Suppressor macrophage treated with lipopolysaccharide for 4 hours (primary cell): ENCODE results near the gene MTUS2.

Source experiments
- DNase-seq: peaks from one replicate; pipeline ENCODE4 v3.0.0-alpha.2; 2020

Gene MTUS2

GRCh38 chr13:29266261-29266660, 446.1 kb downstream of the MTUS2 start:
- no peak for DNase-seq

DNA sequence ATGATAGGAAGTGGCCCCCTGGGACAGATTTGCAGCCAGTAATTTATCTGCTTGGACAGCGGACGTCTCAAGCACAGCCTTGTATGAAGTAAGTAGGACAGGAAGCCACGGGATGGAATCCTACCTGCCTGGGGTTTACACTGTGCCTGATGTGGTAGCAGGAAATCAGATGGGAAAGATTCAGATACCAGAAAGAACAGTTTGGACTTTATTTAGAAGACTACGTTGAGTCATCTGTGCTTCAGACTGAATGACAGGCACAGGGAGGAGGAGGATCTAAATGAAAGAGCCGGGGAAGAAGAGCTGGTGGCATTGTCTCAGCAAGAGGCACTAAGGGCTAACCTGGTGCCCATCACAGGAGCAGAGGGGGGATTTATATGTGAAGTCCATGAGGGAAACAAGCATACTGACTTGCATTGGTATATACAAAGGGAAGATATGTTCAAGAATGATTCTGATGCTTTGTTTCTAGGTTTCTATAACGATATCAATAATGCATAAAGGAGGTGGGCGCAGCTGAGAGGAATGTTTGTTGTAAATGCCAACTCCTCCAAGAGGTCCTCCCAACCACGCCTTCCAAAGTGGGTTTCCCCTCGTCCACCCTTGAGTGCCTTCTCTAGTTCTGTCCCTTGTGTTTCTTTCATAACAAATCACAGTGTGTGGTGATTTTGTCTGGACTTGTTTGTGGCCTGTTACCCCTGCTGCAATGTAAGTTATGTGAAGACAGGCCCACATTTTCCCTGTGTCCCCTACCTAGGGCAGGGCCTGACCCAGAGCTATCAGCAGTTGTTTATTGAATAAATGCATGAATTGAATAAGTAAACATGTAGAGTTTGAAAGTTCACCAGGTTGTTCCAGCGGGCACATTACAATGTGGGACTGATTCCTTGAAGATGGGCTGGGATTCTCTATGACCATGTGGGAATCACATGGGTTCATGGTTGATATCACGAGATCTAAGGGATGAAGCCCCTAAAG, 446.9 kb downstream of the MTUS2 start:
- DNase-seq: no peak

DNA sequence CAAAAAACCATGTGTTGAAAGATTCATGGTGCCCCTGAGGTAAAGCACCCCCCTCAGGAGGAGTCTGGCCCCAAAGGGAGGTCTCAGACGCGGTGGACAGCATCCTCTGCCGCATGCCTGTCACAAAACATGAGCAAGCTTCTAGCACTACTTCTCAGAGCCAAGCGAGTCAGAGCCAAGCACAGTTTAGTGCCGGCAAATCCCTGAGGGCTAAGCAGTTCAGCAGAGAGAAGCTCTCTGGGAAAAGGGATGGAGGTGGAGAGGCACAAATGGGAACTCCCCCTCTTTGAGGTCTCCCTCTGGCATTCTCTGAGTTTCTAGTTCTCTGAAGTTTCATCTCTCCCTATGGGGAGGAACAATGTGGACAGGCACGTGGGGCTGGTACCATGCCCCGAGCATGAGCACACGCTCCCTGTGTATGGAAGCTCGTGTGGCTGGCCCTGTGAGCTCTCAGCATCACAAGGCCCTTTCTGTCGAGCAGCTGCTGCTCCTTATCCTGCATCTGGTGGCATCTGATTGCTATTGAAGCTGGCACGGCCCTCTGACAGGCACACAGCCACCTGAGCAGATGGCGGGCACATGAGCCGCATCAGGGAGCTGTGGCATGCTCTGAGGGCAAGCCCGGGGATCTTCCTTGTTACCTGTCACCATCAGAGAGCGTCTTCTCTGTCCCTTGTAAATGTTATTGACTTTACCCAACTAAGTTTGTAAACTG, 450.3 kb downstream of the MTUS2 start:
- DNase-seq: no peak

DNA sequence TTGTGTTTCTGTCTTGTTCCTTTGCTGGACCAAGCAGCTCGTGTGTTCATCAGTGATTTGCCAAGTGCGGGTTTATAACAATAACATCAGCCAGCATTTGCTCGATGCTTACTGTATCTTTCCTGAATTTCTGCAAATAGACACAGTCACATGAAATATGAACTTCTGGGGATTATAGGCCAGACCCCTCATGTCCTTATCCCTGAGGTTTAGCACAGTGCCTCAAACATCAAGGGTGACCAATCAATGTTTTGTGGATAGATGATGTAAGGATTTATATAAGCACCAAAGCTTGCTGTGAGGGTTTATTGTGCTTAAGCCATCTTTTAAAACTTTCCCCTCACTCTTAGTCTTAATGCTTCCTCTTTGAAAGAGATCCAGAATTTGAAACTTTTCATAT, 451.5 kb downstream of the MTUS2 start:
- DNase-seq: no peak

DNA sequence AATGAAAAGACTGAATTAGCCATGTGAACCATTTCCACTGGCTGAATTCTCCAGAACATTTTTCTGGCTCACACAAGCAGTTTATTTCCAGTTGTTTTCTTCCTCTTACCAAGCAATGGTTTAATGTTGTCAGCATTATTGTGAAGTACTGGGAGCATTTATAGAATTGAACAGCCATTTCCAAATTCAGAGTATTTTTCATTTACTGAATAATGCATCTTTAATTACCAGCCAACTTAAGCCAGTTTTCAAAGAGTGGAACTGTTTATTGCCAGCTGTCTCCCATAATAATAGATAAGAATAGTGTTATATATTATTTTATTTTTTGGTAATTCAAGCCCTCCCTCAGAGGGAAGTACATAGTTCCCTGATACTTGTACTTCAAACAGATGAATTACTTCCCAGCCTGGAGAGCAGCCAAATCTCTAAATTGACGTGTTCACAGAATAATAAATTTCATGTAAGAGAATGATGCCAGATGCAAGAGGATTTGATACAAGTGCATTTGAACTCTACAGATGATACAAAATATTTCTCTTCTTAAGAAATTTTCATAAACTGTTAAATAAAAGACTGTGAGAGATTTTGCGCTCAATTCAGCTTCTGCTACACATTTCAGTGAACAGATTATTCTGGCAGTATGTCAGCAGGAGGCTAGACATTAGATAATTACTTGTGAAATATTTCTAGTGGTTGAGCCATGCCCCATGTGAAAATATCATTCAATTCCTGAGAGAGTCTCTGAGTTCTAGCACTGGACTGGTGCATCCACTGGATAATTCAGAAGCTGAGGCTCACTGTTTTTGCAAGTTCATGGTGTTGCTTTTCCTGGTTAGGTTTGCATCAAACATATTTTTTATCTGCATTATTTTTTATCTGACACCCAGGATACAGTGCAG, 459.5 kb downstream of the MTUS2 start:
- DNase-seq: no peak

DNA sequence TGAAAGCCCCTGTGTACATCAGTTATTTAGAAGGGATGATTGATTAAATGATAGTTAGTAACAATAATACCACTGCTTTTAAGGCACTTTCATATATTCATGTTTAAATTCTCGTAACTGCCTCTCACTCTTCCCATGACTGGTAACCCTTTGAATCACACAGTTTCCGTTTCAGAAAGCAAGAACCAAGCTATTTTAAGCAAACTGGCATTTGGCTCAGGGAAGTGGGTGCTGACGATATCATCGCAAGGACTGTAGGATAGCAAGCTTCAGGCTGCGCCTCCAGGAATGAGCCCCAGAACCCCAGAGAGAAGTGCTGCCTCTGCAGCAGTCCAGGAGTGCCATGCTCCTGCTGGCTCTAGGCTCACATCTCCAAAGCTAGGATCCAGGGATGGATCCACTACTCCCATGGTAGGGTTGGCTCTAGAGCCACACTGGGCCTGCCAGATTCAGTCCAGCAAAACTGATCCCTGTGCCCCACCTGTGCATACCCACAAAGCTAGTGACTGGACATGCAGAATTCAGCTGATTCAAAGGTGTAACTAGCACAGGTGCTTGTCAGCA, 461.9 kb downstream of the MTUS2 start:
- no peak for DNase-seq

DNA sequence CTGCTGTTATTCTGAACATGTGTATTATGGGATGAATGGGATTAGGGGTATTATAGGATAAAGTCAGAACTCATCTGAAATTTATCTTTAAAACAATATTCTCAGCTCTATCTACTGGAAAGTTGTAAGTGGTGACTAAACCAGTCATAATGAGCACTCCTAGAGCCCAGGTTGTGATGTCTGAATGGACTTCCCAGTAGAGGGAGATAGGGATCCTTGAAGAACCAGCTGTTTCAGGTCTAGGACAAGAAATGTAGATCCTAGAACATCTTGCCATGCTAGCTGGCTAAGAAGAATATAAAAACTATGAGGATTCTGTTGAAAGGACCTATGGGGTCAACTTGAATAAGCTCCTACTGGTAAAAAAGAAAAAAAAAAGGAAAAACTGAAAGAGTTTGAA, 464.6 kb downstream of the MTUS2 start:
- no peak for DNase-seq

DNA sequence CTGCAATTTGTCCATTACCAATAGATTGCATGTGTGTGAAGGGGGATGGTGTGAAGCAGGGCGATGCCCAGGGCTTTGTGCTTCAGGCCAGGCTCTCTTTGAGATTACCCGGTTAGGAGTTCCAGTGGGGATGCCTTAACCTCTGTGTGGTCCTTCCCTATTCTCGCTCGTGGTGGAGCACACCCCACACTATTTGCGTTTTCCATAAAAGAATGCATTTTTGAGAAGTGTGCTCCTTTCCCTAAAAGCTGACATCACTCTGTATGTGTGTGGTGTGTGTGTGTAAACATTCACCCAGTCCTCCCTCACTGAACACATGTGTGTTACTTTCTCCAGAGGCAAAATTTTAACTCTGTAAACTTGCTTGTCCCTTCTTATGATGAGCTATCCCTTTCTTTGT, 467.1 kb downstream of the MTUS2 start:
- DNase-seq: no peak

GRCh38 chr13:29292045-29292444, 471.9 kb downstream of the MTUS2 start:
- DNase-seq: no peak

DNA sequence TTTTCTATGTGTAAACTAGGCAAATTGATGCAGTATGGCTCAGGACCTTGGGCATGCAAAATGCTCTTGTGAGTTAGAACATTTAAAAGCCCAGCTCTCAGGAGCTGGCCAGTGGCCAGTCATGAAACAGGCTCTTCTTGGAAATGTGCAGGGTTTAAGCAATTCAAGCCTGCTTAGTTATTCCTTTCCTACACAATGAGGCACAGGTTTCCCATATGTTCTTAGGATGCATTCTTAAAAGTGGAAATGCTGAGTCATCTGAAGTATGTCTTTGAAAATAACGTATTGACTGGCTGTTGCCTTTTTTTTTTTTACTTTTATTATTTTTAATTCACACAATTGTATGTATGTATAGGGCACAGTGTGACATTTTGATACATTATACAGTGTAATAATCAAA, 474.7 kb downstream of the MTUS2 start:
- no peak for DNase-seq

GRCh38 chr13:29301027-29301426, 480.9 kb downstream of the MTUS2 start:
- no peak for DNase-seq

DNA sequence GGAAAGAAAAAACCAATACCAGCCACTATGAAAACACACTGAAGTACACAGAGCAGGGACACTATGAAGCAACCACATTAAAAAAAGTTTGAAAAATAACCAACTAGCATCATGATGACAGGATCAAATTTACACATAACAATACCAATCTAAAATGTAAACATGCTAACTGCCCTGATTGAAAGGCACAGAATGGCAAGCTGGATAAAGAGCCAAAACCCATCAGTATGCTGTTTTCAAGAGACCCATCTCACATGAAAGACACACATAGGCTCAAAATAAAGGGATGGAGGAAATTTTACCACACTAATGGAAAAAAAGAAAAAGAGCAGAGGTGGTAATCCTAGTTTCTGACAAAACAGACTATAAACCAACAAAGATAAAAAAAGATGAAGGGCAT, 484.0 kb downstream of the MTUS2 start:
- no peak for DNase-seq

GRCh38 chr13:29310806-29311205, 490.7 kb downstream of the MTUS2 start:
- no peak for DNase-seq

DNA sequence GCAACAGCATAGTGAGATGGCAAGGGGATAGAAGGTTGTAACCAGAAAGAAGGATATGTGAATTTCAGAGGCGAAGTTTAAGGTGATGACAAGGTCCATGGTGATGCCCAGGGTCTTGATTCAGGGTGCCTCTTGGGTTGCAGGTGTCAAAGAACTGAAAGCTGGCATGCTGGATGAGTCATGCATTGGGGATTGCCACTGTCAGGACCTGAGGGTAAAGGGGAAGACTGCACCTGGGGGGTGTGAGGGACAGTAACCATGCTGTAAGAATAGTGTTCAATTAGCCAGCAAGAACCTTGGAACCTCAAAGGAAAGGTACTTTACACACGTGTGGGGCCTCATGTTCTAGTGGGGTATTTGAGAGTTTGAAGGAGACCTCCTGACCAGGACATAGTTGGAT, 495.7 kb downstream of the MTUS2 start:
- no peak for DNase-seq

DNA sequence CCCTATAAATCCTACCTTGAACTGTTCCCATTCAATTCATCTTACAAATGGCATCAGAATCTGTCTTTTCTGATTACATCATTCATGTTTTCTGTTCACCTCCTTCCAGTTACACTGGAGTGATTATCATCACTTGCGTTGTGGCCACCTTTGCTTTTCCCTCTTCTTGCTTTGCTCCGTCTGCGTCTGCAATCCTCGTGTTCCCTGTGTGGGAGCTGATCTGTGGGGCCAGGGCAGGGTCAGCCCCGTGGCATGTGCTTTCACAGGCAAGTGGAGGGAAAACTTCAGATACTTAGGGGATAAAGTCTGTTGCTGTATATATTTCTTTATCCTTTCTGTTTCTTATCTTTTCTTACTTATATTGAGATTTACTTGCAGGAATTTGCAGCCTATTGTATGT, 497.7 kb downstream of the MTUS2 start:
- no peak for DNase-seq

DNA sequence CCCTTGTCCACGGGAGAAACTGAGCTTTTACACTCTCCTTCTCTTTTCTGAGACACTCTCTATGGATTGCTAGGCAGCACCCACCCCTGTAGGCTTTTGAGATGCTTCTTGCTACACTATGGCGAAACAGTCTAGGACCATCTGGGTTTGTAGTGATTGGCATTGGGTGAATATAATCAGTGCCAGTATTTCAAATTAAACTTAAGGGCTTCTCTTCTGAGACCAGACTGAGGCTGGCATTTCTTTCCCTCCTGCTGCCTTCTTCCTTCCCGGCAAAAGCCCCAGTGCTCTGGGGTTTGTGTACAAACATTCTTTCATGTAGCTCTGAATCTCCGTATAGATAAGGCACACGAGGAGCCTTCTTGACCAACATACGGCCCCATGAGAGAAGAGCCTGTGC, 498.6 kb downstream of the MTUS2 start:
- no peak for DNase-seq

- DNase-seq: no peak
Observed at GRCh38 chr13:29319451-29319850, 499.3 kb downstream of the MTUS2 start.

DNA sequence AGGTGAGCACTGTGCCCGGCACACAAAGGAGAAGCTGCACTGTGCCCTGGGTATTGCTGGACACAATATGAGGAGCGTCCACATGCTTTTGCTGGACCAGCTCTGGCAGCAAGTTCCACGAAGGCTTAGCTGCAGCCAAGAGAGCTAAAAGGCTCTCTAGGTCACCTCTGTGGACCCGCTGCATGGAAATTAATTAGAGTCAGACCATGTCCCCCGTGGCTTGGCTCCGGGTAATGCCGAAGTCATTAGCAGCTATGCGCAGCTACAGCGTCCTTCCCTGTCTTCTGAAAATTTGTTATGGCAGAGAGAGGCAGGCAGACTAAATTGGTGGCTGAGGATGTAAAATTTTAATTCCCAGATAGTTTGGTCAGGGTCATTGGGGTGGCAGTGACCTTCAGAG, 503.8 kb downstream of the MTUS2 start:
- no peak for DNase-seq

- DNase-seq: no peak
Observed at GRCh38 chr13:29324601-29325000, 504.5 kb downstream of the MTUS2 start.

GRCh38 chr13:29328501-29328900, 508.4 kb downstream of the MTUS2 start:
- no peak for DNase-seq

DNA sequence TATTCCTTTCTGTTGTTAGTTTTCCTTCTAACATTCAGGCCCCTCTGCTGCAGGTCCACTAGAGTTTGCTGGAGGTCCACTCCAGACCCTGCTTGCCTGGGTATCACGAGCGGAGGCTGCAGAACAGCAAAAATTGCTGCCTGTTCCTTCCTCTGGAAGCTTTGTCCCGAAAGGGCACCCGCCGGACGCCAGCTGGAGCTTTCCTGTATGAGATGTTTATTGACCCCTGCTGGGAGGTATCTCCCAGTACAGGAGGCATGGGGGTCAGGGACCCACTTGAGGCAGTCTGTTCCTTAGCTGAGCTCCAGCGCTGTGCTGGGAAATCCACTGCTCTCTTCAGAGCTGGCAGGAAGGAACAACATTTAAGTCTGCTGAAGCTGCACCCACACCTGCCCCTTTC, 516.2 kb downstream of the MTUS2 start:
- no peak for DNase-seq

GRCh38 chr13:29339386-29340272, 519.5 kb downstream of the MTUS2 start:
- no peak for DNase-seq
